HG03039 (cell line): ENCODE measurements around the gene DDX53.

Experiments used
- ATAC-seq: cut with Tn5 transposase; IDR thresholded peaks from one replicate; pipeline ENCODE4 v1.9.1; 2021; ENCODE audit warnings: mild to moderate bottlenecking, moderate library complexity; ENCODE audit not compliant: unreplicated experiment

DDX53 gene

DNA sequence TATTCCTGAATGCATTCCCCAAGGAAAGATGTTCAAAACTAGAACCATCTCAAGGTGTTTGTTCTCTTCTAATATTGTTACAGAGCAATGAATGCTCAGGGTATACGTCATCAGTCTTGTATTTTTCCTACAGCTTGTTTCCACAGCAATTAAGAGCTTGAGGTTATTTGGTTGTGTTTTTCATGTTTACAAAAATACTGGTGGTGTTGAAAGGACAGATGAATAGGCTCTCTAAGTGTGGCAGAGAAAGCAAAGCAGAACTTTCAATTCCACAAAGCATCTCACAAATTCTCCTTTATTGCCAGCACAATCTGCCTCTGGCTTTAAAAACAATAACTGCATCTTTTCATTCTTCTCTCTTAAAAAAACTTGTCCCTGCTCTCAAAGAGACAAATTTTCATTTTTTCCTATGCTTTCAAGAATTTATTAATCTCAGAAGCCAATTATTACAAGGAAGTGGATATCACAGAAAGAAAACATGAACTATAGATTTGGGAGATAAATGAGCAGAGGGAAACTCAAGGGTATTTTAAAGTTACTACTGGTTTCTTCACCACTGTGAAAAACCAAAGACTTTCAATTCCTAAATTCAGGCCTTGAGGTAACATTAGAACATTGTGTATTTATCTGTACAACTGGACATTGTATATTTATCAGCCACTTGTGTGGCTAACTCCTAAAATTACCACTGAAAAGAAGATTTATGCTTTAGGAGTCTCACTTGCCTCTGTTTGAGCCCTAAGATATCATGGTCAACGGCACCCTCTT, 49.2 kb downstream of the DDX53 start:
- no peak for ATAC-seq

DNA sequence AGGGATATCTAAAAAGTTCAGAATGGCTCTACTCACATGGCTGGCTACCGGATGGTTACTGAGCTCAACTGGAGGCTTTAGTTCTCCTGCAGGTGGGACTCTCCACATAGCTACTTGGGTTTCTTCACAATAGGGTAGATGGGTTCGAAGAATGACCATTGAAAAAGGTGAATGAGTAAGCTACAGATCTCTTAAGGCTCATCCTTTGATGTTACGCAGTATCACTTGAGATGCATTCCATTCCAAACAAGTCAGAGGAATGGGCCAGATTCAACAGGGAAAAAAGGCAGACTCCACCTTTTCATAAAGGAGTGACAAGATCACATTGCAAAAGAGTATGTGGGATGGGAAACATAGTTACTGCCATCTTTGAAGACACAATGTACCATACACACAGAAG, 52.6 kb downstream of the DDX53 start:
- no peak for ATAC-seq
